PFSK-1 (cell line): ENCODE measurements around the gene RFNG.

Experiments used
- FOXP2 ChIP-seq: optimal IDR thresholded peaks from 2 replicates; pipeline ENCODE3; 2011; ENCODE audit warnings: borderline replicate concordance, control low read depth, inconsistent platforms; ENCODE audit not compliant: insufficient read depth; ENCODE audit errors: extremely low read length, extremely low read depth
- POLR2AphosphoS5 ChIP-seq: IDR thresholded peaks from 2 replicates; pipeline ENCODE4 v1.6.1; 2012; ENCODE audit warnings: low read depth, mild to moderate bottlenecking, control low read depth, low read length, moderate library complexity
- SIN3A ChIP-seq: IDR thresholded peaks from 2 replicates; pipeline ENCODE4 v1.6.1; 2012; ENCODE audit warnings: mild to moderate bottlenecking, low read length, moderate library complexity, borderline replicate concordance; ENCODE audit not compliant: insufficient read depth
- TAF1 ChIP-seq: IDR thresholded peaks from 2 replicates; pipeline ENCODE4 v1.6.1; 2012; ENCODE audit warnings: low read length, control low read depth, borderline replicate concordance; ENCODE audit not compliant: insufficient read depth
- TF ChIP-seq, protein P1 (sequence below), 2 experiments: IDR thresholded peaks; 2 replicates each; pipeline versions ENCODE4 v1.6.1 to v1.8.0; 2011 to 2012; ENCODE audit warnings: low read depth in 2 of 2, low read length in 2 of 2, control low read depth in 1 of 2, inconsistent platforms in 1 of 2, mild to moderate bottlenecking in 1 of 2, moderate library complexity in 1 of 2; ENCODE audit not compliant: insufficient read depth in 1 of 2

Gene RFNG

DNA sequence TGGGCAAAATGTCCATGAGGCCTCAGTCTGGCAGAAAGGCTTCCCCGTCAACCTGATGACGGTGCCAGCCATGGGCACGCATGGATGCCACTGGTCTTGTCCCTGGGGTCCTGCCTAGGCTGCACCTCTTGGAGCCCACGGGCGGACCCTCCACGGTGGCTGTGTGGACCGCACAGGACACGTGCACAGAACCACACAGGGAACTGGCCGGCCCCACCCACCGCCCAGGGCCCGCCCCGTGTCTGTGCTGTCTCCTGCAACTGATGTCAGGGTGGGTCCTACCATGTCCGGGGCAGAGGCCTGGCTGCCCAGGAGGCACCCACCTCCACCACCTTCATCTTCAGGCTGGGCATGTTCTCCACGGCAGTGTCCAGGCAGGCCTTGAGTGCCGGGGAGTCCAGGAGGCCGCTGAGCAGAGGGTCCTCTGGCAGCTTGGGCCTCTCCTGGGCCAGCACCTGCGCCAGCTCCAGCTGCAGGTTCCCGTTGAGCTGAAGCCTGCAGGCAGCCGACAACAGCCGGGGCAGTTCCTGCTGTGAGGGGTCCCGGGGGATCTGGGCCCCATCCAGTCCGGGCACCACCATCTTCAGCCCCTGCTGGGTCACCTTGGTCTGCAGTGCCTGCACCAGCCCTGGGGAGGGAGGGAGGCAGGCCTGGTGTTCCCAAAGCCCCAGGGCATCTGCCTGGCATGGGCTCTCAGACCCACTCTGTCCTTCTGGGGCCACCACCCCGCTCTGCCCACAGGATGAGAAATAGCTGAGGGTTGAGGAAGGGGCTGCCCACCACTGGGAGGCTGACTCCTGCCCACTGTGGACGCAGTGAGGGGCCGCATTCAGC, 34.5 kb upstream of the RFNG start:
- TF ChIP-seq TAF1: no peak
- no peak for TF ChIP-seq SIN3A
- TF ChIP-seq FOXP2: no peak
- TF ChIP-seq, protein P1, sequence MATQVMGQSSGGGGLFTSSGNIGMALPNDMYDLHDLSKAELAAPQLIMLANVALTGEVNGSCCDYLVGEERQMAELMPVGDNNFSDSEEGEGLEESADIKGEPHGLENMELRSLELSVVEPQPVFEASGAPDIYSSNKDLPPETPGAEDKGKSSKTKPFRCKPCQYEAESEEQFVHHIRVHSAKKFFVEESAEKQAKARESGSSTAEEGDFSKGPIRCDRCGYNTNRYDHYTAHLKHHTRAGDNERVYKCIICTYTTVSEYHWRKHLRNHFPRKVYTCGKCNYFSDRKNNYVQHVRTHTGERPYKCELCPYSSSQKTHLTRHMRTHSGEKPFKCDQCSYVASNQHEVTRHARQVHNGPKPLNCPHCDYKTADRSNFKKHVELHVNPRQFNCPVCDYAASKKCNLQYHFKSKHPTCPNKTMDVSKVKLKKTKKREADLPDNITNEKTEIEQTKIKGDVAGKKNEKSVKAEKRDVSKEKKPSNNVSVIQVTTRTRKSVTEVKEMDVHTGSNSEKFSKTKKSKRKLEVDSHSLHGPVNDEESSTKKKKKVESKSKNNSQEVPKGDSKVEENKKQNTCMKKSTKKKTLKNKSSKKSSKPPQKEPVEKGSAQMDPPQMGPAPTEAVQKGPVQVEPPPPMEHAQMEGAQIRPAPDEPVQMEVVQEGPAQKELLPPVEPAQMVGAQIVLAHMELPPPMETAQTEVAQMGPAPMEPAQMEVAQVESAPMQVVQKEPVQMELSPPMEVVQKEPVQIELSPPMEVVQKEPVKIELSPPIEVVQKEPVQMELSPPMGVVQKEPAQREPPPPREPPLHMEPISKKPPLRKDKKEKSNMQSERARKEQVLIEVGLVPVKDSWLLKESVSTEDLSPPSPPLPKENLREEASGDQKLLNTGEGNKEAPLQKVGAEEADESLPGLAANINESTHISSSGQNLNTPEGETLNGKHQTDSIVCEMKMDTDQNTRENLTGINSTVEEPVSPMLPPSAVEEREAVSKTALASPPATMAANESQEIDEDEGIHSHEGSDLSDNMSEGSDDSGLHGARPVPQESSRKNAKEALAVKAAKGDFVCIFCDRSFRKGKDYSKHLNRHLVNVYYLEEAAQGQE (IDR thresholded peaks at IDR 0.05; ENCODE audit: insufficient read depth in 1 of 2, low read depth in 2 of 2, low read length in 2 of 2): no peak
- TF ChIP-seq POLR2AphosphoS5: no peak; the same call in 1 of the 2 replicates

DNA sequence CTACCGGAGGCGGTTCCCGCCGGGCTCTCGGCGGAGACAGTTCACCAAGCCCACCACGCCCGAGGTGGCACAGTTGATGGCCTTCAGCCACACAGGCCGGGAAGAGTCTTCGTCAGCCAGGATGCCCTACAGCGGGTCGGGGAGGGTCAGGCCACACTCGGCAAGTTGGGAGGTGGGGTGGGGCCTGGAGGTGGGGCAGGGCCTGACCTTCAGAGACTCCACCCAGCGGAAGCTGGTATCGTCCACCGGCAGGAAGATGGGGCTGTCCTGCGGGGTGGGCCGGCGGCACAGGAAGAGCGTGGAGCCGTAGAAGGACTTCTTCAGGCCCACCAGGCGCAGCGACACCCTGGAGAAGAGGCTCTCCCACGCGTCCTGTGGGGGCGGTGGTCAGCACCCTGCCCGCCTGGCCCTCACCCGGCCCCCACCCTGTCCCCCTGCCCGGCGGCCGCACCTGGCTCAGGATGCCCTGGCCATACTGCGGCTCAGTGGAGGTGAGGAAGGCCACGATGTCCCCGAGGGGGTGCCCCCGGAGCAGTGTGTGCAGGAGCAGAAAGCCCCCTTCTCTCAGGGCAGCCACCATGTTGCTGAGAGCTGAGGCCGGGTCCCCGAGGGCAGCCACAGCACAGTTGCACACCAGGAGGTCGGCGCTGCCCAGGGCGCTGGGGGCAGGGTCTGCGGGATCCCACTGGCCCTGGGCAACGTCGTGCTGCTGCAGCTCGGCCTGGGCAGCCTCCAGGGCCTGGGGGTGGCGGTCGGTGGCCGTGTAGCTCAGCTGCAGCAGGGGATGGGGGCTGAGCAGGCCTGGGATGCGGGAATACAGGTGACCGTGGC, 33.6 kb upstream of the RFNG start:
- TF ChIP-seq FOXP2: no peak
- peak; percentile 14; the same call in 1 of the 2 replicates for TF ChIP-seq POLR2AphosphoS5
- no peak for TF ChIP-seq SIN3A

DNA sequence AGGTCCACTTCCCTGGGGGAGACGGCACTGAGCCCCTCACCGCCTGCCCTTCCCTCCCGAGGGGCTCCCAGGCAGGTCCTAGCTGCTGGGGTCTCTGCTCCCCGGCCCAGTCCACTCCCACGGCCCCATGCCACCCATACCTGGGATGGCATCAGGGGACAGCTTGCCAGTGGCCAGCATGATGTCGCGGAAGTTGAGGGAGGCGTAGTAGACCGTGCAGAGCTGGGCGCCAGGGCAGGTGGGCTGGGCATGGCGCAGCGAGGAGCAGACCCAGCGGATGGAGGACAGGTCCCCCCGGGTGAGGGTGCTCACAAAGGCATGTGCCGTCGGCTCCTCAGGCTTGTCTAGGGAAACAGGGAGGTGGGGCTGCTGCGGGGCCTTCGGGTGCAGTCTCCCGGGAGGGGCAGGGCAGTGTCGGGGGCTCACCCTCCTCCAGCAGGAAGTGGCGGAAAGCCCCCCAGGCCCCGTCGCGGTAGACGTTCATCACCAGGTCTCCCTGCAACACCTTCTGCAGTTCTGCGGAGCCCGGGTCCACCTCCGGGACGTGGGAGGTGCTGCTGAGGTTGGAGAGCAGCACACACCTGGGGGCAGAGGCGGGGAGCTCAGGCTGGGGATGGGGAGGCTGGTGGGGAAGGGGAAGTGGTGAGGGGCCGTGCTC, 32.9 kb upstream of the RFNG start:
- TF ChIP-seq, protein P1 (IDR thresholded peaks at IDR 0.05; ENCODE audit: insufficient read depth in 1 of 2, low read depth in 2 of 2, low read length in 2 of 2): no peak
- no peak for TF ChIP-seq POLR2AphosphoS5
- no peak for TF ChIP-seq FOXP2
- TF ChIP-seq TAF1: no peak
- no peak for TF ChIP-seq SIN3A

DNA sequence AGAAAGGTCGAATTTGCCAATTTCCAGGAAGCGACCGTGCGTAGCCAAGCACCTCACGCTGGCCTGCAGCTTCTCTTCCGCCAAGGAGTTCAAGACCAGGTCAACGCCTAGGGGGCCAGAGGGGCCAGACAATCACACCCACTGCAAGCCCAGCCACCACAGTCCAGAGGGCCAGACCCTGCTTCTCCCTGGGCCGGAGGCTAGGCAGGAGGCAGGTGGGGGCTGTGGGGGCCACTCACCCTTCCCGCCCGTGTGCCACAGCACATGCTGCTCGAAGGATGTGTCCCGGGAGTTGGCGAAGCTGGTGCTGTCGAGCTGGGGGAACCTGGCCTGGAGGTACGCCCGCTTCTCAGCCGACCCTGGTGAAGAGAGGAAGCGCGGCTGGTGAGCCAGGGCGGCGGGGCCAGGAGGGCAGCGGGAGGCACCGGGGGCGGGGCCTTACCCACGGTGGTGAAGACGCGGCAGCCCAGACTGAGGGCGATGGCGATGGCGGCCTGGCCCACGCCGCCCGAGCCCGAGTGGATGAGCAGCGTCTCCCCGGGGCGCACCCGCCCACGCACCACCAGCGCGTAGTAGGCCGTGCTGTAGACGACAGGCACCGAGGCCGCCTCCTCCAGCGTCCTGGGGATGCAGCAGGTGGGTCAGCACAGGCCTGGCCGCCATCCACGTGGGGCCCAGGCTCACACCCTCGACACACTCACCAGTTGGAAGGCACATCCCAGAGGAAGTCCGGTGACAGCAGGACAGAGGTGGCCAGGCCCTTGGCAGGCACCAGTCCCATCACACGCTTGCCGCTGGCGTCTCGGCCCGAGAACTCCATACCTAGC, 32.1 kb upstream of the RFNG start:
- TF ChIP-seq, protein P1 (IDR thresholded peaks at IDR 0.05; ENCODE audit: insufficient read depth in 1 of 2, low read depth in 2 of 2, low read length in 2 of 2): no peak

DNA sequence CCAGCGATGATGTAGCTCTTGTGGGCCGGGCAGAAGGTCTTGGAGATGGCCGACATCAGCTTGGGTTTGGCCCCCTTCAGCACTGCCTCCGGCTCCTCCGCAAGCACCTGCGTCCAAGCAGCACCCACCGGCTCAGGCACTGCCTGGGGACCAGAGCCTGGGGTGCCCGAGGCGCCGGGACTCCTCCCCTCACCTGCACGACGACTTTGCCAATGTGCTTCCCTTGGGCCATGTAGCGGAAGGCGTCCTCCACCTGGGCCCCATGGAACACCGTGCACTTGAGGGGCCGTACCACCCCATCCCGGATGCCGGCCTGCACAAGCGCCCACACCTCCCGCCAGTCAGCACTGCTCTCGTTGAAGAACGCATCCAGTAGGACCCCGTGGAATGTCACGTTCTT, 31.4 kb upstream of the RFNG start:
- no peak for TF ChIP-seq TAF1
- TF ChIP-seq POLR2AphosphoS5: no peak
- TF ChIP-seq, protein P1 (IDR thresholded peaks at IDR 0.05; ENCODE audit: insufficient read depth in 1 of 2, low read depth in 2 of 2, low read length in 2 of 2): no peak
- TF ChIP-seq FOXP2: no peak
- no peak for TF ChIP-seq SIN3A
